ENCODE data around the gene L1TD1. TPM values are rescaled to one million over a fixed set of nuclear protein-coding genes. Genes with fewer than 3 reads are reported as not detected.

L1TD1 gene
- total and polyA plus RNA-seq, 2 of the 13 experiments (the other 11 are each of a cell fraction or from before 2014, with no cell fraction given) = not detected

- Histone ChIP-seq H3K27me3 (ENCODE audit: control insufficient read depth in 1 of 2, insufficient read depth in 2 of 2, low read length in 2 of 2) (no peaks in the 10 kb centered on the region), H3K4me1 (ENCODE audit: insufficient read depth, low read length) (peaks cover 3% of the 10 kb centered on the region; the same call in 1 of the 2 replicates), H3K9me3 (ENCODE audit: low read length) (no peaks in the 10 kb centered on the region), H2AFZ (ENCODE audit: low read length) (no peak overlapping the region), H4K20me1 (ENCODE audit: insufficient read depth, low read length) (no peaks in the 10 kb centered on the region), H3K27ac (ENCODE audit: extremely low read length, insufficient read depth, low read length) (no peak overlapping the region), H3K4me2 (ENCODE audit: low read depth, low read length) (no peak overlapping the region), H3K36me3 (replicated peaks in 1 of 2; ENCODE audit: control insufficient read depth in 1 of 2, insufficient read depth in 2 of 2, low read length in 2 of 2) (no peaks in the 10 kb centered on the region), H3K79me2 (ENCODE audit: insufficient read depth, low read length) (no peaks in the 10 kb centered on the region), H3K4me3 (replicated peaks in 1 of 3; ENCODE audit: insufficient read depth in 1 of 3, low read depth in 2 of 3, low read length in 3 of 3) (no peak overlapping the region), H3K9ac (ENCODE audit: insufficient read depth, low read depth, low read length) (no peak overlapping the region)
- no peak for DNase-seq (ENCODE audit: low spot score)
- in situ Hi-C loops (cut with HindIII; ENCODE audit: extremely low pct_ligation_motif_present, low pct_unique_long_range_greater_than_20kb) = no loop called here
- WGBS (ENCODE audit: low lambda C conversion rate) = 95% methylated on average over 5 of the region's 6 CpGs
- CTCF ChIA-PET (ENCODE audit: low intra/inter-chr PET ratio, low total read pairs) = no interaction called here
- FAIRE-seq = no peak
- TF ChIP-seq ZBTB14 (CRISPR knock-in tag; IDR thresholded peaks at IDR 0.05) (no peak), DRAP1 (CRISPR knock-in tag; IDR thresholded peaks at IDR 0.05) (no peak), HOXD1 (CRISPR knock-in tag; IDR thresholded peaks at IDR 0.05) (no peak), TGIF2 (CRISPR knock-in tag; IDR thresholded peaks at IDR 0.05) (no peak), ZNF777 (CRISPR knock-in tag; IDR thresholded peaks at IDR 0.05) (no peak), ARNT2 (CRISPR knock-in tag; IDR thresholded peaks at IDR 0.05; ENCODE audit: low read depth) (no peak), TCF7L2 (IDR thresholded peaks at IDR 0.05; ENCODE audit: low read depth, low read length) (no peak), MYC (CRISPR knock-in tag; IDR thresholded peaks at IDR 0.05; ENCODE audit: borderline replicate concordance) (no peak), MTERF4 (CRISPR knock-in tag; IDR thresholded peaks at IDR 0.05) (no peak), ZNF567 (CRISPR knock-in tag; IDR thresholded peaks at IDR 0.05; ENCODE audit: borderline replicate concordance) (no peak), ELK4 (CRISPR knock-in tag; IDR thresholded peaks at IDR 0.05; ENCODE audit: borderline replicate concordance) (no peak), KMT2B (CRISPR knock-in tag; IDR thresholded peaks at IDR 0.05) (no peak), ZNF20 (CRISPR knock-in tag; IDR thresholded peaks at IDR 0.05) (no peak), ARNT (IDR thresholded peaks at IDR 0.05) (no peak), ZSCAN21 (CRISPR knock-in tag; IDR thresholded peaks at IDR 0.05; ENCODE audit: borderline replicate concordance) (no peak), ZNF496 (CRISPR knock-in tag; IDR thresholded peaks at IDR 0.05; ENCODE audit: insufficient replicate concordance) (no peak), TP53 (CRISPR knock-in tag; conservative IDR thresholded peaks at IDR 0.05) (no peak), UBTF (CRISPR knock-in tag; IDR thresholded peaks at IDR 0.05) (no peak)
- POLR2A ChIA-PET = no interaction called here
- no peak for ATAC-seq
- BruUV-seq (replicated peaks) = no TSS peak
- intact Hi-C loops (cut with micrococcal nuclease; ENCODE audit: unreplicated experiment) = no loop called here
Observed at GRCh38 chr1:62159940-62160348, 34.7 kb upstream of the L1TD1 start.
